GM12873 (cell line): ENCODE results near the gene ARL10.
A peak's percentile ranks its signal among the peaks of the same experiment; 100 is the strongest.

Experiments
- CTCF ChIP-seq: IDR thresholded peaks from 2 replicates; pipeline ENCODE4 v1.5.1; 2012; ENCODE audit warnings: low read depth, mild to moderate bottlenecking, moderate library complexity, low read length, control low read depth; ENCODE audit not compliant: insufficient read depth; ENCODE audit errors: missing control alignments

Gene ARL10

GRCh38 chr5:176405656-176406435 lies 40.6 kb downstream of the ARL10 start:
- TF ChIP-seq CTCF, result peak; percentile 13

GRCh38 chr5:176406436-176407052 lies 41.3 kb downstream of the ARL10 start:
- no peak for TF ChIP-seq CTCF

GRCh38 chr5:176407456-176408251 lies 42.4 kb downstream of the ARL10 start:
- no peak for TF ChIP-seq CTCF

- no peak for TF ChIP-seq CTCF
Measured at GRCh38 chr5:176408590-176408989, 43.3 kb downstream of the ARL10 start.

DNA sequence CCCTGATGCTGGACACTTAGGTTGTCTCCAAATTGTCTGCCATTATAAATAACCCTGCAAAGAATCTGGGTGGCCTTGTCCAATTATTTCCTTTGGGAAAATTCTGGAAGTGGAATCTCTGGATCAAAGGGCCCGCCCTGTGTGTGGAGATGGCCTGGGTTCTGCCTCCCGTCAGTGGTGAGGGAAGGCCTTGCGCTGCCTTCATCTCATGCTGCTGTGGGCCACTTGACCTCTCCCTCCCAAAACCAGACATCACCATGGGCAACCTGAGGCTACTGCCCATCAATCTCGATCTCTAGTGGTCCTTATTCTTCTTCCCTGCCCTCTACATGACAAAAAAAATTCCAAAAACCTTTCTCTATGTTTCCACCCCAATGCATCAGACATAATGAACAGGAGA lies 44.5 kb downstream of the ARL10 start:
- TF ChIP-seq CTCF, result no peak

- TF ChIP-seq CTCF, result no peak
Measured at GRCh38 chr5:176410486-176411180, 45.3 kb downstream of the ARL10 start.
